GM12892 (cell line): Measurements from ENCODE around the gene CRTC2.

Experiments
- POLR2A ChIP-seq: IDR thresholded peaks from 2 replicates; pipeline ENCODE4 v1.6.1; 2011; ENCODE audit warnings: low read depth, low read length, control low read depth
- POLR2AphosphoS5 ChIP-seq: IDR thresholded peaks from 2 replicates; pipeline ENCODE4 v1.6.1; 2011; ENCODE audit warnings: low read depth, low read length, control low read depth

DNA sequence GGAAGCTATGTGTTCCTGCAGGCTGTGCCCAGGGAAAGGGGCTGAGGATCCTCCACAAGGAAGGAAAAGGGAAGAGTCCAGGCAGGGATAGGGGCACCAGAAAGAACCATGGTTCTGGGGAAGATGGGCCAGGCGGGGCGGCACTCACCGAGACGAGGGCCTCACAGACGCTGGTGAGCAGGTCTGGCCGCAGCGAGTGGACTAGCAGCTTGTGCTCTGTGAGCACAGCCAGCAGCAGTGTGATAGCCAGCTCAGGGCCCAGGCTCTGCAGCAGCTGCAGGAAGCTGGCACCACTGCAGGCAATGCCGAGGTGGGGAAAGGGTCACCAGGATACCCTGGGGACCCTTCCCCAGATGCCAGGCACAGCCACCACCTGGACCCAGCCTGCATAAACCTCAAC is 17.7 kb downstream of the CRTC2 start:
- TF ChIP-seq POLR2A, result no peak
- TF ChIP-seq POLR2AphosphoS5, result no peak
